ENCODE measurements around the gene PTPRA. TPM values are rescaled to one million over a fixed set of nuclear protein-coding genes. Genes with fewer than 3 reads are reported as not detected.

Gene PTPRA
- total RNA-seq, 4 donors from 2014 or later = 55.0 to 78.0 (median 68.2) TPM

- ATAC-seq (ENCODE audit: low FRiP score) = no peak
- DNase-seq (ENCODE audit: low spot score) = no peak
- TF ChIP-seq CTCF (IDR thresholded peaks at IDR 0.05) = no peak
These were observed 14.4 kb downstream of the PTPRA start for GRCh38 chr20:2887715-2888114.

- DNase-seq (ENCODE audit: low spot score) (no peak), ATAC-seq (ENCODE audit: low FRiP score) (no peak)
- TF ChIP-seq CTCF (IDR thresholded peaks at IDR 0.05) = no peak
These were observed 15.1 kb downstream of the PTPRA start for GRCh38 chr20:2888224-2888955.

- ATAC-seq (ENCODE audit: low FRiP score) (no peak), DNase-seq (ENCODE audit: low spot score) (no peak)
- TF ChIP-seq CTCF (IDR thresholded peaks at IDR 0.05) = no peak
These were observed 15.9 kb downstream of the PTPRA start for GRCh38 chr20:2889209-2889608.

GRCh38 chr20:2889797-2890196 lies 16.5 kb downstream of the PTPRA start:
- DNase-seq (ENCODE audit: low spot score) (no peak), ATAC-seq (ENCODE audit: low FRiP score) (no peak)
- TF ChIP-seq CTCF (IDR thresholded peaks at IDR 0.05) = no peak

GRCh38 chr20:2890742-2891141 lies 17.5 kb downstream of the PTPRA start:
- ATAC-seq (ENCODE audit: low FRiP score) = no peak
- TF ChIP-seq CTCF (IDR thresholded peaks at IDR 0.05) = no peak
- no peak for DNase-seq (ENCODE audit: low spot score)

- TF ChIP-seq CTCF (IDR thresholded peaks at IDR 0.05) = no peak
- DNase-seq (ENCODE audit: low spot score) (no peak), ATAC-seq (ENCODE audit: low FRiP score) (no peak)
These were observed 18.1 kb downstream of the PTPRA start for GRCh38 chr20:2891343-2891742.

- TF ChIP-seq CTCF (IDR thresholded peaks at IDR 0.05) = no peak
- ATAC-seq (ENCODE audit: low FRiP score) = no peak
These were observed 19.1 kb downstream of the PTPRA start for GRCh38 chr20:2892376-2892775.

More at GRCh38 chr20:2892376-2892775, 19.1 kb downstream of the PTPRA start:
- DNase-seq (ENCODE audit: low spot score) = no peak
